Daoy (cell line): Measurements from ENCODE around the gene RIMBP2. TPM values are rescaled to one million over a fixed set of nuclear protein-coding genes. Genes with fewer than 3 reads are reported as not detected.
A peak's percentile ranks its signal among the peaks of the same experiment; 100 is the strongest.

Experiments used
- DNase-seq: peaks from one replicate; pipeline ENCODE4 v3.0.0-alpha.2; 2015; ENCODE audit warnings: low read depth
- total RNA-seq: library from RNA; depleted of rRNA; stranded (reverse); fragments of >200 nt; shearing (Covaris generic); gene quantifications from 2 replicates; pipeline ENCODE4 v1.2.3, GENCODE V29; 2014

RIMBP2 gene
- total RNA-seq, 1 experiment from 2014 or later: 1.4 TPM

DNA sequence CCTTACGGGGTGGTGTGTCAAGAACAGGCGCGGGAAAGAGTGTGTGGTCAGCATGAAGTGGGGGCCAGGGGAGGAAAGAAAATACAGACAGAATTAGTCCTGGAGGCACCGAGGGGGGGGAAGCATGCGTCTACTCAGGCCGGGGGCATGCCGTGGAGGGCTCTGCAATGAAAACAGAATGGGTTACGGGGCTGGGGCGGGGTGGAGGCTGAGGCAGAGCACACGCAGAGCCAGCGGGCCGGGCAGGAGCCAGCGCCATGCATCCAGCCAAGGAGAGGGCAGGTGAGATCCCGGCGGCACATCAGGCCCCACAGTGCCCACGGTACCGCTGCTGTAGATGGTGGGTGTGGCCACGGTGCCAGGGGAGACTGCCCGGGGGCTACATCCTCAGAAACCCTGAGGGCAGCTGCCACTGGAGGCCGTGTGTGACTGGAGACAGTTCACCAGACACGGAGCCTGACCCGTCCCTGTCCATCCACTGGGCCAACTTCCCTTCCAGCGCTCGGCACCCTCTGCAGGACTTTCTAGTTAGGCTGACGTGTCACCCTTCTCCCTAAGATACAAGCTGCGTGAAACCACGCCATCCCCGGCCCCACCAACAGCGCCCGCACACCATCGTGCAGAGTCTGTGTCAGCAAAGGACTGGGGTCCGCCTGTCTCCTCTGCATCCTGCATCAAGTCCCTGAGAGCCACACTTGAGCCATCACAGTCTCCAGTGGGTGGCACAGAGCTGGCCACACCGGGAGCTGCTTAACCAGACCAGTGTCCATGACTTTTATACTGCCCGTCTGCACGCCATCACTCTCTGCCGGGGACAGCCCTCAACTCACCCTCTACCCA, 291.0 kb downstream of the RIMBP2 start:
- DNase-seq: no peak

DNA sequence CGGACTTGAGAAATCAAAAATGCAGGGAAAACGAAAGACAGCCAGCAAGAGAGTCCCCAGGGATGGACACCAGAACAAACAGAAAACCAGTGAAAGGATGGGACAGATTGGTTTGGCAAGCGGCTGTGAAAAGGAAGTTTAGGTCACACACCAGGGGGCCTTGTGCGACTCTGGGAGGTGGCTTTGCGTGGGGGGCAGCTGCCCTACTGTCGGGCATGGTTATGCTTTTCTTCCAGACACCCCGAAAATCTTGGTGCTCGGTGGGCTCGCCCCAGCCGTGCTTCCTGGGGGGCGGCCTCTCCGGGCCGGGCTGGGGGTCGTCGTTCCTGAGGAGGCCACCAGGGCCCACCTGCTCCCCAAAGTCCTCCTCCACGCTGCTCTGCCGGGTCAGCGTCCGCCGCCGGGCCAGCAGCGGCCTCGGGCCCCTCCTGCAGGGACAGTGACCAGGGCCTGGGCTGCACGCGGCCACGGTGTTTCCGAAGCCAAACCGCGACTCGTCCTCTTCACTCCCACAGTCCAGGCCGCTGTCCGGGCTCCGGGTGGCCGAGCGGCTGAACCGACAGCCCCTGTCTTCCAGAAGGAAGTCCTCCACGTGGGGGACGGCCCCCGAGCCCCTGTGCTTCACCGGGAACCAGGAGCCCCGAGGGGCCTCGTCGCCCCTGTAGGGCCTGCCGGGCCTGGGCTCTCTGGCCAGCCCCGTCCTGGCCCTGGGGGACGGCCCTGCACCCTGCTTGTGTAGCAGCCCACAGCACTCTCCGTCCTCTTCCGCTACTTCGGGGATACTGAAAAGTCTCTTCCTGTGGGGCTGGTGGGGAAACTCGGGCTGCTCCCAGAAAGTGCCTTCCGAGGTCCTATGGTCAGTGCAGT, 291.9 kb downstream of the RIMBP2 start:
- no peak for DNase-seq

DNA sequence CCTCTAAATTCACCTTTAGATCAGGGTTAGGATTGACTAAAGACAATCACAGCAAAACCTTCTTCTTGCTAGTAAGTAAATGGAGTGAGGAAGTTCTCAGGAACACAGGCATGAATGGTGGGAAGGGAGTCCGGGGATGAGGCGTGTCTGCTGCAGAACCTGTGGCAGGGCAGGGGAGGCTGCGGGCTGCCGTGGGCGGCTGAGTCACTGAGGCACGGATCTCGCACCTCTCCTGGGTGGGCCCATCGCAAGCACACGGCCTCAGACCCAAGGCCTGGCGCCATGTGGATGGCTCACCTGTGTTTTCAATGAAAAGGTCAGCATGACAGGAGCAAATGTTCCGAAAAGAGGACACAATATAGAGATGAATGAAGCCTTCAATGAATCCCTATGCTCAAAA, 293.0 kb downstream of the RIMBP2 start:
- DNase-seq: peak; percentile 38

DNA sequence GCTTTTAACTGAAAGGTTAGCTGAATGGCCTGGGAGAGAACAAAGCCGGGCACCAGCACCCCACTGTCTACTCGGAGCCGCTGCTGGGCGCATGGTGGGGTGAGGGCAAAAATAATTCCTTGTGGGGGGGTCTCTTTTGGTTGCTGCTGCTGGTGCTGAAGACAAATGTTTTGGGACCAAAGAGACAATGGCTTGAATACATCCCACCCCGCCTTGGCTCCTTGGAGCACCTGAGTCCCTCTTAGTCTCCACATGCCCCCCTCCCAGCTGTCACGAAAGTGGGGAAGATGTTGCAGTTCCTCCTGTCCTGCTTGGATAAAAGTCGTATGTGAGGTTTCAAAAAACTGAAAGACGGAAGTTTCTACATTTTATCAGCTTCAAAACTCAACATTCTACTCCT, 293.4 kb downstream of the RIMBP2 start:
- DNase-seq: no peak

DNA sequence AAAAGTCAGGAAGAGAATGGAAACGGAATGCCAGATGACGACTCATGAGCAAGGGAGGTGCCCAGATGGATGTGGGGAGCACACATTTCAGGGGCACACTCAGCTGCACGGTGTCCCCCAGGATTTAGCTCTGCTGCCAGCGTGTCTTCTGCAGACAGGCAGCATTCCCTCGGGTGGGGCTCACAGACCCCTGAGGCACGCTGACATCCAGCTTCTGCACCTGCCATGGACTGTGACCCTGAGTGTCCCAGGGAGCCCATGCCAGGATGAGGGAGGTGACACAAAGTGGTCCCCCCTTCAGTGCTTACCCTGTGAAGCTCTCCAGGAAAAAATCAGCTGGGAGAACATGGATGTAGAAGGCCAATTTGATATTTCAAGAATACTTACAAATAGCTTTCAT, 294.2 kb downstream of the RIMBP2 start:
- DNase-seq: peak; percentile 60

DNA sequence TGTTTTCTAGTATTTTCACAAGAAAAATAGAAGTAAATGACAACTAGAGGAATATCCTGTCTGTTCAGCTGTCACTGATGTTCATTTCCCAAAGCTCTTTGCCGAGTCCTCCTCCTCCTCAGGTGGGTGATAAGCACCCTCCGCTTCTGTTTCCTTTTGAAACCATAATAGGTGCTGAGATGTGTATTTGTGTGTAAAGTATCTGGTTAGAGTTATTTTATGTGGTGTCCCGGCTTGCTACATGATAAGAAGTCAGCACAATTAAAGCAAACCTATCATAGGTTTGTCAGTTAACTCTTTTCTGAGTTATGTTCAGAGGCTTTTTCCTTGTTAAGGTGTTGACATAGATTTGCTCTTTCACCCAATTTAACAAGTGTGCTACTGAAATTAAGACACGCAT, 296.0 kb downstream of the RIMBP2 start:
- no peak for DNase-seq

DNA sequence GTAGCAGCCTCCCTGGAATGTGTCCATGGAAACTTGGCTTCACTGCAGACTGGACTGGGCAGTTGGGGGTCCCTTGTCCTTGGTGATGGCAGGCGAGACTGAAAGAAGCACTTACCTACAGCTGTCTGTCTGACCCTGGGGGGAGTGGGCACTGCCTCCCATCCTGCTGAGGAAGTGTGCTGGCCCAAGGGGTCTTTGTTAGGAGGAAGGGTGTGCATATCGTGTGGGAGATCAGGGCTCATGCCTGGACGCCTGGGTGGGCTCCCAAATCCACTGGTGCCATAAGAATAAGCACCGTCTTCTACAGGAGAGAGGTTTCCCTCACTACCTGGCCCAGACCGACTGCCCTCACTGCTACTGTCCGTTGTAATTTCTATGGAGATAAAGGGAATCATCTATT, 297.0 kb downstream of the RIMBP2 start:
- no peak for DNase-seq

DNA sequence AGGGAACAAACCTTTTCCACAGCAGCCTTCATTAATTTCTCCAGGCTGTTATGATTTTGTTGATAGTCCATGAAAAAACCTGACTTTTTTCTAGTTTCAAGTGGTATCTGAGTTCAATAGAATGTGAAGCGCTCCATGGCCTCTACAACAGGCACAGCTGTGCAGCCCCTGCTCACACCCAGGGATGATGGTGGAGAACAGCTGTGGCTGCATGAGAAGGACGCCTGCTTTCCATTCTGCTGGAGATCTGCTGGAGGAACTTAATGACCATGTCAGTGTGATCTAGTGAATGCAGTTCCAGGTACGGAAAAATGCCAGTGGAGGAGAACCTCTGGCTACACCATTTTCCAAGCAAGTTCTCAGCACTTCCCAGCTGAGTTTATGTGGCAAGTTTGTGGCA, 297.8 kb downstream of the RIMBP2 start:
- DNase-seq: no peak

DNA sequence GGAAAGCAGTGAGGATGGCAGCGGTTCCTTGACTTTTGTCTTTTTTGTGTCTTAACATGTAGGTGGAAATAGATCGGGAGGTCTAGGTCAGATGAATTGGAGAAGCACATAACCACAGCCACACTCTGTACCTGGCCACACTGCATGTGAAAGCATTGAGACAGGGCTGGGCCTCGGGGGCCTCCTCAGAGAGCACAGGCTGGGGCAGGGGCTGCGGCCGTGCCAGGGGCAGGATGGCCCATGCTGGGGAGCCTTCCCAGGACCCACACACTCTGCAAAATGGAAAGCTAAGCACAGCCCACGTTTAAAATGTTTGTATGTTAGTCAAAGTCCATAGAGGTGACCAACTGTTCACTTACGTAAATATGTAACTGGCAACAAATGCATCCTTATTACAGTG, 301.7 kb downstream of the RIMBP2 start:
- no peak for DNase-seq

DNA sequence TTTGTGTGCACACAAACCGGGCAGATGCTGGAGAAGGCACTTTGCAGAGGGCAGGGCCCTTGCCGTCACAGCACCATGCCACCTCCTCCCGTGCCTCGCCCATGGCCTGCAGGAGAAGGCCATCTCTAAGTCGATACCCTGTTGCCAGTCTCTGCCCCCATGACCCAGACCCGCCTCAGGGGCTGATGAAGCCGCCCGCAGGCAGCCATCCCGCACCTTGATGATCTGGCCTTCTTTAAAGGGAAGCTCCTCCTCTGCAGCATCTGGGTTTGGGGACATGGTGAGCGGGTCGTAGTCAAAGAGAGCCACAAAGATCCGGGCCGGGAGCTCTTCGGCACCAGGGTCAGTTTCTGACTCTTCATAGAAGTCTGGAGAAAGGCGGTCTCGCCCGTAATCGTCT, 302.2 kb downstream of the RIMBP2 start:
- DNase-seq: no peak

DNA sequence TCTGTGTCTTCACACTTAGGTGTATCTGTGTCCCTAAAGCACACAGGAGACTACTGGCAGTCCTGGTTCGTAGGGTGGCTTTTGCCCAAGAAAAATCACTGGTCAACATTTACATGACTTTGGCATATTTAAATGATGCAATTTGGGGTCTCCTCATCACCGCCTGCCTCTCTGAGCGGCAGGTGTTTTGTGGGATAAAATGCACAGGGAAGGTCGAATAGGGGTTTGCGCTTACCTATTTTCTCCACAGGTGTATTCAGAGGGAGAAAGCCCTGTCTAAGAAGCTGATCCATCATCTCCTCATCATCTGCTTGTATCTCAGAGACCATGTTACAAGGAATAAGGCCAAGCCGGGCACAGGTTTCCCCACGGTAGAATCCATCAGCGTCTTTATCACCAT, 303.7 kb downstream of the RIMBP2 start:
- DNase-seq: no peak

DNA sequence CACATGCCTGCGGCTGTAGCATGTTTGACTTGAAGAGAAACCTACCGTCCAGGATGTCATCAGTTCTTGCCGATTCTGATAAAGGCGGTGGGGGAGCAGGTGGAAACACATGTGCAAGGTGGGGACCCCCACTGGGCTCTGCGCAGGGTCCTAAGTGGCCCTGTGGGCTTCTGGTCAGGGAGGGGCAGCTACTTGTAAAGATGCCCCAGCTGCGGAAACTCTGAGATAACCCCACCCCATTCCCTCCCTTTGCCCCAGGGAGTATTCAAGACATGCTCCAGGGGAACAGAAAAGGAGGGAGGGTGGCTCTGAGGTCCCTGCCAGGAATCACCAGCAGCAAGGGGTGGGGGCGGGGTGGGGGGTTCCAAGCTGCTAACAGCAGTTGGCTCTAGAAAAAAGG, 310.8 kb downstream of the RIMBP2 start:
- DNase-seq: no peak

DNA sequence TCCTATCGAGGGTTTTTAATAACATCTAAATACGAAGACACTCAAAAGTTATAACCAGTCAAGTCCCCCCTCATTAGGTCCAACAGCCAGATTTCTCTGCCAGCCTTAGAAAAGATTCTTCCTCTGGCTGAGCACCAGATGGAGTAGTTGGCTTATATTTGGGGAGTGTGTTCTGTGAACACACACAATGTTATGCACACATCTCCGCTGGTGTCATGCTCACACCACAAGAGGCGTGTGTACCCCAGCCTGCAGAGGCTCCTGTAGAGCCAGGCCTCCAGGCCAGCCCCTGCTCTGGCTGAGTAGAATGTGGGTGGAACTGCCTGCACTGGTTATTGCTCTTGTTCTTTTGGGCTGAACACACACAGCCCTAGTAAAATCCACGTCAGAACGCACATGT, 314.4 kb downstream of the RIMBP2 start:
- peak; percentile 72 for DNase-seq

DNA sequence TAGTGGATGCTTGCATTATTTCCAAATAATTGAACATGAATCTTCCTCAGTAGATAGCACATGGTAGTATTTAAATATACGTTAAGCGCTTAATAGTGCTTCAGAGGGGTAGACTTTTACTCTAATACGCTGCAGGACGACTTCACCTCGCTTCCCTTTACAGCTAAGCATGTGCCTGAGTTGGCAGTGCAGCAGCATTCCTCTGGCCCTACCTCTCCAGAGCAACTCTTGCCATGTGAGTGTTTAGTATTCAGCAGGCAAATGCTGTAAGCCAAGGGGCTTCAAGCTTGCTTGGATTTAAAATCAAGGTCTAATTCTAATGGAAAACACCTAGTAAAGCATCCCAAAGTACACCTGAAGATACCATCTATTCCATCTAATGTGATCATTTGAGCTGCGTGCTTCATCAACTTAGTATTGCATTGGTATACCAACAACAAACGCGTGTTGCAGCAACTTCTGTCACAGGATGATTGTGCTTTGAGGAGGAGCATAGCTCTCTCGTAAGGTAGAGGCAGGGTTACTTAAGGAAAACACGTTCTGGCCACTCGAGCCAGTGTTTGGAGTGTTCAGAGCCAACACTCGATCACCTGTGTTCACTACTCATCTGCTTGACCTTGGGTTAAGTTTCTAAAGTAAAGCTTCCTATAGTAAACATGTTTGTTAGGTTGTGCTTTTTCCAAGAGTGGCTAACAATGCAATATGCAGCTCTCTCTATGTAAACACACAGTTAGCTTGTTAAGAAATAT, 317.8 kb downstream of the RIMBP2 start:
- DNase-seq: no peak

DNA sequence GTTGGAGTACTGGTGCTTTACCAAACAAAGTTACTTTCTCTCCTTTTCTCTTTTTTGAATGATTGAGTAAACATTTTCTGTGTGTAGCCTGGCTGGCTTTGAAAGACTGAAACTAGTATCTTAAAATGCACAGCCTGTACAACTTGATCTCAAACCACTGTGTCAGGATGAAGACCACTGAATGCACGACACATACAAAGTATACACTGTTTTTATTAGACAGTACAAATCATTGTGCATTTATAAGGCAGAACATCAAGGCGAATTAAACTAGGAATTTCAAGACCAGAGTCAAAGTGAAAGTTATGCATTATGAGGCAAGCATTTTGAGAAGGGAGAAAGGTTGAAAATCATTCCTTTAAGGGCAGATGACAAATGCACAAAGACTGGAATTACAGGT, 319.4 kb downstream of the RIMBP2 start:
- no peak for DNase-seq

DNA sequence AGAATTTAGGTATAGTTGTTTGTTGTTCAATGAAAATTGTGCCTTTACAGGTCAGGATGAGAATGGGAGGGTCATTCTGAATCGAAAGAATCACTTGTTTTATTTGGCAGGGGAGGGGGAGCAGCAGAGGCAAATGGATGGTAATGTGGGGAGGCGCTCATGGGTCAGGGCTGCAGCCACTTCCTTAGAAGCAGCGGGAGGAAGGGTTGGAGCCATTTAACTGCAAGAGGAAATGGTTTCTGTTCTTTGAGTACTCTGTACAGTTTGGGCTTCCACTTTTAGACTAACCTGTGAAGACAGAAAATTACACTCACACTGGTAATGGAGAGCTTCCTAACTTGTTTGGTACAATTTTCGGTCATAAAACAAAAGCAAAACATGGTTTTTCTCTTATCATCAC, 321.2 kb downstream of the RIMBP2 start:
- peak; percentile 58 for DNase-seq

DNA sequence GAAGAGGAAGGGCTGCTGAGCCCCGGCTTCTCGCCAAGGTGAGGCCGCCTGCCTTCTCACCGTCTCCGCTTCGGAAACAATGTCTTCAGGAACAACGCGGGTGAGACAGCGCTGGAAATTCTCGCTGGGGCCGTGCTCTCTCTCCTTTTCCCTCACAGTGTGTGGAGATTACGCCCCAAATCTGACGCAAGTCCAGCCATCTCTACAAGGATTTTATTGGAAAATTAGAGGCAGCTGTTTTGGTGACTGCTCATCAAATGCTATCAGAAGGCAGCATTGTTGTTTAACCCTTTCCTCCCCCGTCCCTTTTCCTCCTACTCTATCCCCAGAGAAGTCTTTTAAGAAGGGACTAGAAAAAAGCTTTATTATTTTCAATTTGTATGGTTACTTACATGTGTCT, 324.9 kb downstream of the RIMBP2 start:
- no peak for DNase-seq

DNA sequence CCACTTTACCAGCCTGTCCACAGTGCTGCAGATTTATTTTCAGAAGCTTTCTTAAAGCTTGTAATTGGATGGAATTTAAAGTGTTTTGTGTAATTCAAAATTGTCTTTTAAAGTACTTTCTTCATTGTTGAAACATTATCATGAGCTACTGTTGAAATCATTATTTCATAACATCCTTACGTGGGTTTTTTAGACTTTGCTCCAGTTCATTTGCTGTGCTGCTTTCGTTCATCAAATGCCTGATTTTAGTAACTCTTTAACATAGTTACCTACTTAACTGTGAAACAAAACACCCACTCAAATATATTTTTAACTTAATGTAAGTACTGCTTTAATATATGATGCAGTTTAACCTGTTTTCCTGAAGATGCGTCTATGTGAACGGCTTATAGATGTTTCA, 330.9 kb downstream of the RIMBP2 start:
- no peak for DNase-seq

DNA sequence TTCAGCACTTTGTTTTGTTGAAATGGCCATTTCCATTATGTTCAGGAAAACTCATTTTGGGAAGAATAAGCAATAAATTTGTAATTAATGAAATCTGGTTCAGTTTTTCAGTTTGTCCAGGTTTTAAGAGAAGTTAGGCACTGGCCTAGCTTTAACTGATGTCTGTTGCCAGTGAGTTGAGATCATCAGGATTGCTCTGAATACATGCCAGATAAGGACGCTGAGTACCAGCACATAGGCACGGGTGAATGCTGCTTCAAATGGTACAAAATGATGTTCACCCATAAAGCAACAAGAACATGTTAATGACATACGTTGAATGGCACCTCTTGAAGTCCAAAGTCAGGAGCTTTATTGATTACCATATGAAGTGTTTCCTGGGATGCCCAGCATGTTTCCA, 331.9 kb downstream of the RIMBP2 start:
- DNase-seq: no peak

DNA sequence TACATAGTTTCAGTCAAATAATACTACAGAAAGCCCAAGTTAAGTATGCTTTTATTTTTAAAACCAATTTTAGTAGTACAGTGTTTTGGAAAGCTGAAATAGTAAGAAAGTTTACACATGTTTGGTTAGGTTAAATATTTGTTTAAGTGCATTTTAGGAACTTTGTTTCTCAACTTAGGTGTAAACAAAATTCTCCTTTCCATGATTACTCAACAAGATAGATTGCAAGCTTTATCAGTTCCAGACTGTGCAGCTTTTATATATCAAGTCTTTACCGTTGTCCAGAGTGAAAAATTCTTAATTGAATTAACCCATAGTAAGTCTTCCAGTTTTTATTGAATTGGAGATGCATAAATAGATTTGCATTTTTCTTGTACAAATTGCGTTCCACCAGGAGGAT, 333.3 kb downstream of the RIMBP2 start:
- DNase-seq: no peak

DNA sequence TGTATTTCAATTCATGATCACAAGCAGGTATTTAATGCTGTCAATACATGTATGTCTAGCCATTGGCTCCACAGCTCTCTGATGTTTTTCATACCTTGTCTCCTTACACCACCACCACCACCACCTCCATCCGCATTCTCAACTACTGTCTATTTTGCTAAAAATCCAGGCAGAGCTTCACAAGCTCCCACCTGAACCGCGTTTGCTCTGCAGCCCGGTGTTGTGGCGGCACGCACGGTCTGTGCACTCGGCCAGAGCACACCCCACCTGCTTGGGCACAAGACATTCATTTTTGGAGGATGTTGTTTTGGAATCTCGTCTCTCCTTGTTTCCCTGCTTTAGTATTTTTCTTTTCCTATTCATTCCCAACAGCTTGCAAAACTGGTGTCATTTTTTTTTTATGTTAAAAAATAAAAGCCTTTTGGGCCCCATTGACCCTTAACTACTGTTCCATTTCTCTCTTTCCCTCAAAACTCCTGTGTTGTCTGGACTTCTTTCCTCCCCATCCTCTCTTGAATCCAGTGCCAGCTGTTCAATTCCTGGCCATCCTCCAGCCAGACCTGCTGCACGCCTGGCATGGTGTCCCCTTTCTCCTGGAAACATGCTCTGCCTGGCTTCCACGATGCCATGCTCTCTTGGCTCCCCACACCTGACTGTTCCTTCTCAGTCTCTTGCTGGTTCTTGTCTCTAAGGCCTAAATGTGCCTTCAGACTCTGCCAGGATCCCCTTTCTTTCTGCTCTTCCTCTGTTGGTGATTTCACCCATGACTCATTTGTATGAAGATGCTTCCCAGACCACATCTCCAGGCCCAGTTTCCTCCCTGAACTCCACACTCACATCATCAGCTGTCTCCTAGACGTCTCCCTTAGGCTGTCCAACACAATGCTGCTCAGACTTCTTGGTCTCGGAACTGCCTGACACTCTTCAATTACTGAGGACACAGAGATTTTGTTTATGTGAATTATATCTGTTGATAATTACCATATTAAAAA, 340.5 kb downstream of the RIMBP2 start:
- peak; percentile 83 for DNase-seq
